Measurements from ENCODE around the gene THAP4. TPM values are rescaled to one million over a fixed set of nuclear protein-coding genes. Genes with fewer than 3 reads are reported as not detected.

Gene THAP4
- polyA plus RNA-seq, 3 donors = 15.1 to 25.9 (median 16.3) TPM

- peaks cover 6 to 18% of the 10 kb centered on the region in 2 donors for H3K27me3 ChIP-seq (ENCODE audit: control insufficient read depth in 2 of 2, insufficient read depth in 2 of 2, low read length in 2 of 2)
Measured at GRCh38 chr2:241563031-241563507, 73.9 kb downstream of the THAP4 start.

GRCh38 chr2:241562269-241562891 is 74.6 kb downstream of the THAP4 start:
- Histone ChIP-seq H3K9ac (ENCODE audit: insufficient read depth, low read length, poor library complexity, severe bottlenecking) (no peak overlapping the region), H4K20me1 (ENCODE audit: insufficient read depth, low read length) (no peaks in the 10 kb centered on the region), H3K27ac (ENCODE audit: low read depth in 1 of 2, low read length in 2 of 2) (no peak overlapping the region), H3K79me2 (ENCODE audit: insufficient read depth, low read length) (no peaks in the 10 kb centered on the region), H3K27me3 (ENCODE audit: control insufficient read depth in 2 of 2, insufficient read depth in 2 of 2, low read length in 2 of 2) (peaks cover 13 to 25% of the 10 kb centered on the region in 2 donors), H3K4me1 (ENCODE audit: control insufficient read depth in 1 of 2, insufficient read depth in 2 of 2, low read length in 2 of 2) (peaks cover 0 to 13% of the 10 kb centered on the region in 2 donors), H2AFZ (ENCODE audit: insufficient read depth, low read depth, low read length, poor library complexity, severe bottlenecking) (no peak overlapping the region), H3K4me3 (replicated peaks in 1 of 3; ENCODE audit: low read depth in 2 of 3, low read length in 3 of 3) (no peak overlapping the region), H3K4me2 (replicated peaks; ENCODE audit: extremely low read depth, low read length, poor library complexity, severe bottlenecking) (no peak overlapping the region), H3K36me3 (replicated peaks in 1 of 2; ENCODE audit: control insufficient read depth in 1 of 2, insufficient read depth in 2 of 2, low read length in 2 of 2) (no peaks in the 10 kb centered on the region), H3K9me3 (replicated peaks in 1 of 2; ENCODE audit: control insufficient read depth in 1 of 2, insufficient read depth in 1 of 2, low read length in 2 of 2) (peaks cover 2 to 12% of the 10 kb centered on the region in 2 donors)
- TF ChIP-seq CTCF (IDR thresholded peaks at IDR 0.05) = no peak
- Mint-ChIP-seq H3K27ac (no peak overlapping the region), H3K27me3 (ENCODE audit: low read depth in 3 of 3) (peaks cover 22 to 34% (median 32%) of the 10 kb centered on the region in 3 donors), H3K4me3 (no peak overlapping the region), H3K4me1 (peaks cover 3% of the 10 kb centered on the region), H3K9me3 (peaks cover 3 to 14% (median 9%) of the 10 kb centered on the region in 7 donors), H3K36me3 (peaks cover 0 to 7% of the 10 kb centered on the region in 2 donors)
- no peak for DNase-seq
- intact Hi-C loops (cut with micrococcal nuclease) = no loop called here
- 79% methylated on average over 23 of the region's 23 CpGs for WGBS (ENCODE audit: insufficient coverage)

More at GRCh38 chr2:241563031-241563507, 73.9 kb downstream of the THAP4 start:
- H3K36me3 ChIP-seq (replicated peaks in 1 of 2; ENCODE audit: control insufficient read depth in 1 of 2, insufficient read depth in 2 of 2, low read length in 2 of 2) = no peaks in the 10 kb centered on the region
- no peak overlapping the region for H3K4me3 ChIP-seq (replicated peaks in 1 of 3; ENCODE audit: low read depth in 2 of 3, low read length in 3 of 3)
- no peak overlapping the region for H3K9ac ChIP-seq (ENCODE audit: insufficient read depth, low read length, poor library complexity, severe bottlenecking)
- 94% methylated on average over 13 of the region's 13 CpGs for WGBS (ENCODE audit: insufficient coverage)
- peaks cover 0 to 13% of the 10 kb centered on the region in 2 donors for H3K4me1 ChIP-seq (ENCODE audit: control insufficient read depth in 1 of 2, insufficient read depth in 2 of 2, low read length in 2 of 2)
- peaks cover 0 to 7% (median 4%) of the 10 kb centered on the region in 7 donors for H3K9me3 Mint-ChIP-seq
- no peak overlapping the region for H3K4me3 Mint-ChIP-seq
- peaks cover 0 to 5% of the 10 kb centered on the region in 2 donors for H3K9me3 ChIP-seq (replicated peaks in 1 of 2; ENCODE audit: control insufficient read depth in 1 of 2, insufficient read depth in 1 of 2, low read length in 2 of 2)
- H3K27ac ChIP-seq (ENCODE audit: low read depth in 1 of 2, low read length in 2 of 2) = no peak overlapping the region
- H4K20me1 ChIP-seq (ENCODE audit: insufficient read depth, low read length) = no peaks in the 10 kb centered on the region
- TF ChIP-seq CTCF (IDR thresholded peaks at IDR 0.05) = no peak
- peaks cover 3% of the 10 kb centered on the region for H3K4me1 Mint-ChIP-seq
- H3K79me2 ChIP-seq (ENCODE audit: insufficient read depth, low read length) = no peaks in the 10 kb centered on the region
- intact Hi-C loops (cut with micrococcal nuclease) = no loop called here
- H3K36me3 Mint-ChIP-seq = peaks cover 0 to 3% of the 10 kb centered on the region in 2 donors
- no peak overlapping the region for H3K27ac Mint-ChIP-seq
- H3K27me3 Mint-ChIP-seq (ENCODE audit: low read depth in 3 of 3) = peaks cover 15 to 27% (median 25%) of the 10 kb centered on the region in 3 donors
- DNase-seq = no peak
- no peak overlapping the region for H3K4me2 ChIP-seq (replicated peaks; ENCODE audit: extremely low read depth, low read length, poor library complexity, severe bottlenecking)
- H2AFZ ChIP-seq (ENCODE audit: insufficient read depth, low read depth, low read length, poor library complexity, severe bottlenecking) = no peak overlapping the region

All from CD14-positive monocyte (primary cell).